Thoracic aorta (tissue), 2 donors: ENCODE measurements around the gene ECE1. TPM values are rescaled to one million over a fixed set of nuclear protein-coding genes. Genes with fewer than 3 reads are reported as not detected.
A peak's percentile ranks its signal among the peaks of the same experiment; 100 is the strongest.

ENCODE experiments used
- ATAC-seq: fragments of 150-250 bp; one replicate; pipeline ENCODE4 v1.8.0; 2017; ENCODE audit warnings: low read depth; ENCODE audit not compliant: insufficient number of reproducible peaks, low FRiP score
- DNase-seq: peaks from one replicate; pipeline ENCODE4 v3.0.0-alpha.2; 2020; ENCODE audit warnings: low spot score
- H3K27ac ChIP-seq, 2 donors: fragments of 200-600 bp; sonication (generic); 1 replicate in 1 of 2; 2 replicates in 1 of 2; pipeline ENCODE4 v1.5.1; 2016; ENCODE audit warnings: mild to moderate bottlenecking in 2 of 2, moderate library complexity in 2 of 2
- H3K27me3 ChIP-seq: fragments of 200-600 bp; sonication (generic); replicated peaks from 2 replicates; pipeline ENCODE4 v1.6.0; 2016; ENCODE audit warnings: mild to moderate bottlenecking; ENCODE audit not compliant: insufficient read depth
- H3K36me3 ChIP-seq: fragments of 200-600 bp; sonication (generic); one replicate; pipeline ENCODE4 v1.5.1; 2016
- H3K4me1 ChIP-seq, 2 donors: fragments of 200-600 bp; sonication (generic); 1 replicate in 1 of 2; 2 replicates in 1 of 2; pipeline versions ENCODE4 v1.5.1 to v1.6.0; 2016; ENCODE audit warnings: low read depth in 2 of 2, mild to moderate bottlenecking in 1 of 2; ENCODE audit not compliant: control insufficient read depth in 1 of 2
- H3K4me3 ChIP-seq: fragments of 200-600 bp; sonication (generic); 2 replicates; pipeline ENCODE4 v1.5.1; 2016; ENCODE audit warnings: mild to moderate bottlenecking
- H3K9me3 ChIP-seq: fragments of 200-600 bp; sonication (generic); 2 replicates; pipeline ENCODE4 v1.5.1; 2016
- CTCF ChIP-seq: fragments of 200-600 bp; sonication (generic); IDR thresholded peaks from one replicate; pipeline ENCODE4 v1.5.1; 2019; ENCODE audit warnings: antibody characterized with exemption
- total RNA-seq, 2 donors: library from RNA; depleted of rRNA; stranded (reverse); fragments of >200 nt; gene quantifications; one replicate each; pipeline versions ENCODE4 v1.1.0 to v1.2.3, GENCODE V29; 2016

Gene ECE1
- total RNA-seq, 2 donors from 2014 or later, result 103 to 124 TPM

DNA sequence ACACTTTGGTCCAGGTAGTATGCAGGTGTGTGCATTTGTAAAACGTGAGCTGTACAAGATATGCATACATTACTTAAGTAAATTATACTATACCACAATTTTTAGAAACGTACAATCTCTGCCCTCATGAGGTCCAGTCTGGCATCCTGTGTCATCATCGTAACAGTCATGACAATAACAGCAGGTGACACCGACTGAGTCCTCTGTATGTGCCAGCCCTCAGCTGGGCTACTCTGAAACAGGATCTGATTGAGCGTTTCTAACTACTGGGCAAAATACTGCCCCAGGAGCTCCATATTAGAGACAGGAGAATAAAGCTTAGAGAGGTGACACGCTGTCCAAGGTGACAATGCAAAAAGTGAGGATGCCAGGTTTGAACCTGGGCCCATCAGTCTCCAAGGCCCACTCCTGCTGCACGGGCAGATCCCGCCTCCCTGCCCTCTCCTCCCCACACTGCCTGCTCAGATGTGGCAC, 47.2 kb upstream of the ECE1 start:
- H3K27me3 ChIP-seq, result no peaks in the 10 kb centered on the region
- H3K4me1 ChIP-seq, result peaks cover 69 to 96% of the 10 kb centered on the region in 2 donors
- no peaks in the 10 kb centered on the region for H3K9me3 ChIP-seq
- no peak for TF ChIP-seq CTCF
- no peak overlapping the region for H3K4me3 ChIP-seq
- no peak for DNase-seq
- no peak for ATAC-seq
- H3K27ac ChIP-seq, result peak overlapping the region; percentile 91 to 92
- no peaks in the 10 kb centered on the region for H3K36me3 ChIP-seq

DNA sequence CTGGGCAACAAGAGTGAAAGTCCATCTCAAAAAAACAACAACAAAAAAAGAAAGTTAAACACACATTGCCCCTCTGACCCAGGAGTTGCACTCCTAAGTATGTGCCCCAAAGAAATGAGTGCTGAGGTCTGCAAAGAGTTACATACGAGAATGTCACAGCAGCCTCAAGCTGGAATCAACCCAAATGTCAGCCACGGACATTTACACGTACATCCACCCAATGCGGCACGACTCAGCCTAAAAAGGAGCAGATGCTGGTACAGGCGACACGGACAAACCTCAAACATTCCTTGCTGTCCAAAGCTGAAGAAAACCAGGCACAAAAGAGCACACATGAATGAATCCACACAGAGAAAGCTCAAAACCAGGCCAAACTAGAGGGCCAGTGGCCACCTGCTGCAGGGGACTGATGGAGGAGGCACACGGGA, 46.8 kb upstream of the ECE1 start:
- no peak overlapping the region for H3K4me3 ChIP-seq
- DNase-seq (no peak), ATAC-seq (no peak)
- no peaks in the 10 kb centered on the region for H3K36me3 ChIP-seq
- no peak for TF ChIP-seq CTCF
- no peaks in the 10 kb centered on the region for H3K27me3 ChIP-seq
- peak overlapping the region; percentile 91 to 92 for H3K27ac ChIP-seq
- peaks cover 69 to 96% of the 10 kb centered on the region in 2 donors for H3K4me1 ChIP-seq
- no peaks in the 10 kb centered on the region for H3K9me3 ChIP-seq

GRCh38 chr1:21335750-21336224, 45.5 kb upstream of the ECE1 start:
- H3K27ac ChIP-seq, result peak overlapping the region; percentile 91 to 92
- no peaks in the 10 kb centered on the region for H3K36me3 ChIP-seq
- no peak for TF ChIP-seq CTCF
- DNase-seq (no peak), ATAC-seq (no peak)
- H3K4me3 ChIP-seq, result no peak overlapping the region
- no peaks in the 10 kb centered on the region for H3K27me3 ChIP-seq
- no peaks in the 10 kb centered on the region for H3K9me3 ChIP-seq
- H3K4me1 ChIP-seq, result peaks cover 62 to 96% of the 10 kb centered on the region in 2 donors

- Histone ChIP-seq H3K27me3 (no peaks in the 10 kb centered on the region), H3K4me3 (peak overlapping the region; percentile 69), H3K4me1 (peaks cover 66 to 96% of the 10 kb centered on the region in 2 donors), H3K9me3 (no peaks in the 10 kb centered on the region), H3K27ac (peak overlapping the region; percentile 91 to 92), H3K36me3 (no peaks in the 10 kb centered on the region)
- no peak for TF ChIP-seq CTCF
- no peak for ATAC-seq
- no peak for DNase-seq
Observed at GRCh38 chr1:21335088-21335691, 44.9 kb upstream of the ECE1 start.

DNA sequence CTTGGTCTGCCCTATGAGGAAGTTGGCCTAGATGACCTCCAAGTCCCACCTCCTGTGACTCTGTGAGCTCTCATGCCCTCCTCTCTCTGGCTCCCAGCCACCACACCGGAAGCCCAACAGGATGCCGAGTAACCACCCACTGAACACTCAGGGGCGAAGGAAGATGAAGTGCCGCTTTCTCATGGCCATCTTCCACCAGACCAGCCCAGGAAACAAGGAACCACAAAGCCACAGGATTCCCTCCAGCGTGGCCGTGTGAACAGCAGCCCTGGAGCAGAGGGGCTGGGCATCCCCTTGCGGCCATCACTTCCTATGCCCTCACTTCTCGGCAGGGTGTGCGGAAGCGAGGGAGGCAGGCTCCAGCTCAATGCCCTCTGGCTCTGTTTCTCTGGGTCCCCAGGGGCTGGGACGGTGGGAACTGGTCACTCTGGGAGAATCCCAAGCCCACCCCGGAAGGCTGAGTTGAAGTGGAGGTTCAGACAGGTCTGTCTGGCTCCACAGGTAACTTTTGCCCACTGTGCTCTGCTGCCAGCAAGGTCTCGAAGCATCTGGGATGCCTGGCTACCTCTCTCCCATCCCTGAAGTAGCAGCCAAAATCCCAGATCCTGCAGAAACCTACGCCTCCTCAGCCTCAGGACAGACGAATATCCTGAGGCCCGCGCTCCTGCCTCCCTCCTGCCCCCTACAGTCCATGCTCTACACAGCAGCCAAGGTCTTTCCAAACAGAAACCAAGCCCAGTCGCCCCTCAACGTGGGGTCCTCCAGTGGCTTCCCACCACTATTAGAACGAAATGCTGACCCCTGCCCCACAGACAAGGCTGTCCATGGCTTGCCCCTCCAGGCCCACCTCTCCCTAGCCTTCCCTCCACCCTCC, 44.2 kb upstream of the ECE1 start:
- Histone ChIP-seq H3K36me3 (no peaks in the 10 kb centered on the region), H3K4me1 (peaks cover 63 to 95% of the 10 kb centered on the region in 2 donors), H3K27me3 (no peaks in the 10 kb centered on the region), H3K27ac (peak overlapping the region; percentile 91 to 92), H3K4me3 (peak overlapping the region; percentile 69), H3K9me3 (no peaks in the 10 kb centered on the region)
- DNase-seq (peak; percentile 68), ATAC-seq (peak; percentile 41)
- peak; percentile 86 for TF ChIP-seq CTCF
